Measurements from ENCODE around the gene ODF2. TPM values are rescaled to one million over a fixed set of nuclear protein-coding genes. Genes with fewer than 3 reads are reported as not detected.

ODF2 gene
- total RNA-seq, 1 experiment from 2014 or later: 80.6 TPM

- no peaks in the 10 kb centered on the region for H3K27me3 ChIP-seq (replicated peaks; ENCODE audit: insufficient read depth, low read depth, low read length, poor library complexity)
- H3K4me1 ChIP-seq (ENCODE audit: insufficient read depth, low read length, poor library complexity, severe bottlenecking): peaks cover 7% of the 10 kb centered on the region
- no peak for TF ChIP-seq CTCF (conservative IDR thresholded peaks at IDR 0.05; ENCODE audit: low read depth, low read length)
- no peak for TF ChIP-seq EZH2 (IDR thresholded peaks at IDR 0.05; ENCODE audit: borderline replicate concordance, low read depth, low read length, poor library complexity, severe bottlenecking)
- no peak for DNase-seq (ENCODE audit: low spot score)
- intact Hi-C loops (cut with micrococcal nuclease; ENCODE audit: unreplicated experiment): no loop called here
- no peak overlapping the region for H3K27ac ChIP-seq (ENCODE audit: low read depth, low read length, poor library complexity, severe bottlenecking)
- ChIA-PET POLR2A (ENCODE audit: low non-redundant PET) (no interaction called here), CTCF (no interaction called here)
- H3K9me3 ChIP-seq (ENCODE audit: low read depth, low read length, poor library complexity, severe bottlenecking): no peaks in the 10 kb centered on the region
- H3K4me3 ChIP-seq (ENCODE audit: low read depth, low read length, poor library complexity, severe bottlenecking): no peak overlapping the region
- H3K36me3 ChIP-seq (ENCODE audit: insufficient read depth, low read length, poor library complexity, severe bottlenecking): peaks cover 5% of the 10 kb centered on the region
- TSS peak; percentile 38 for BruUV-seq (replicated peaks)
Measured at GRCh38 chr9:128454991-128455390, 815 bp upstream of the ODF2 start.

DNA sequence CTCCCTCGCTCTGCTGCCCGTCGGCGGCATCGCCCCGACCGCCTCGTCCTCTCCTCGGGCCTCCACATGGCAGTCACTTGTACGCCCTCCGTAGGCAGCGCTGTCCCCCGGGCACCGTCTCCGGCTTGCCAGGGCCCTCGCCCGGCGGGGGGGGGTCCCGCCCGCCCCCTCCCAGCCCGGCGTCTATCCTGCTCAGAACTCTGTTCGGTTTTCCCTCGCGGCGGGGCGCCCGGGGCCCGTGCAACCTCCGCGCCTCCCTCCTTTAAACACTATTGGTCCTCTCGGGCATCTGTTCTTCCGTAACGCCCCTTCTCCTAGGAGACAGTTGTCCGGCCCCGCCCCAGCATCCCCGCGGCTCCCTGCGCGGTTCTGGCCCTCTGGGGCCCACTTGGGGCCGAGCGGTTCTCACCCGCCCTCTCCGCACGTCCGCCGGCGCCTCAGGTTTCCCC lies 831 bp downstream of the ODF2 start:
- Histone ChIP-seq H3K27me3 (replicated peaks; ENCODE audit: insufficient read depth, low read depth, low read length, poor library complexity) (no peaks in the 10 kb centered on the region), H3K36me3 (ENCODE audit: insufficient read depth, low read length, poor library complexity, severe bottlenecking) (peaks cover 21% of the 10 kb centered on the region), H3K4me3 (ENCODE audit: low read depth, low read length, poor library complexity, severe bottlenecking) (peak overlapping the region; percentile 75), H3K4me1 (ENCODE audit: insufficient read depth, low read length, poor library complexity, severe bottlenecking) (peaks cover 7% of the 10 kb centered on the region), H3K27ac (ENCODE audit: low read depth, low read length, poor library complexity, severe bottlenecking) (peak overlapping the region; percentile 84), H3K9me3 (ENCODE audit: low read depth, low read length, poor library complexity, severe bottlenecking) (no peaks in the 10 kb centered on the region)
- DNase-seq (ENCODE audit: low spot score): peak; percentile 88
- no peak for TF ChIP-seq EZH2 (IDR thresholded peaks at IDR 0.05; ENCODE audit: borderline replicate concordance, low read depth, low read length, poor library complexity, severe bottlenecking)
- TF ChIP-seq CTCF (conservative IDR thresholded peaks at IDR 0.05; ENCODE audit: low read depth, low read length): no peak
- ChIA-PET CTCF (no interaction called here), POLR2A (ENCODE audit: low non-redundant PET) (no interaction called here)
- BruUV-seq (replicated peaks): no TSS peak
- intact Hi-C loops (cut with micrococcal nuclease; ENCODE audit: unreplicated experiment): no loop called here

- Histone ChIP-seq H3K27ac (ENCODE audit: low read depth, low read length, poor library complexity, severe bottlenecking) (peak overlapping the region; percentile 44), H3K9me3 (ENCODE audit: low read depth, low read length, poor library complexity, severe bottlenecking) (no peaks in the 10 kb centered on the region), H3K4me3 (ENCODE audit: low read depth, low read length, poor library complexity, severe bottlenecking) (peak overlapping the region; percentile 75), H3K4me1 (ENCODE audit: insufficient read depth, low read length, poor library complexity, severe bottlenecking) (peaks cover 7% of the 10 kb centered on the region), H3K36me3 (ENCODE audit: insufficient read depth, low read length, poor library complexity, severe bottlenecking) (peaks cover 27% of the 10 kb centered on the region), H3K27me3 (replicated peaks; ENCODE audit: insufficient read depth, low read depth, low read length, poor library complexity) (no peaks in the 10 kb centered on the region)
- intact Hi-C loops (cut with micrococcal nuclease; ENCODE audit: unreplicated experiment): no loop called here
- DNase-seq (ENCODE audit: low spot score): no peak
- TF ChIP-seq EZH2 (IDR thresholded peaks at IDR 0.05; ENCODE audit: borderline replicate concordance, low read depth, low read length, poor library complexity, severe bottlenecking) (no peak), CTCF (conservative IDR thresholded peaks at IDR 0.05; ENCODE audit: low read depth, low read length) (no peak)
- CTCF ChIA-PET: no interaction called here
- no TSS peak for BruUV-seq (replicated peaks)
- POLR2A ChIA-PET (ENCODE audit: low non-redundant PET): no interaction called here
Measured at GRCh38 chr9:128457207-128457606, 1.4 kb downstream of the ODF2 start.
